ENCODE results near the gene ATP8B1. TPM values are rescaled to one million over a fixed set of nuclear protein-coding genes. Genes with fewer than 3 reads are reported as not detected.

Gene ATP8B1
- total RNA-seq, 1 donor, result 46.7 TPM

DNA sequence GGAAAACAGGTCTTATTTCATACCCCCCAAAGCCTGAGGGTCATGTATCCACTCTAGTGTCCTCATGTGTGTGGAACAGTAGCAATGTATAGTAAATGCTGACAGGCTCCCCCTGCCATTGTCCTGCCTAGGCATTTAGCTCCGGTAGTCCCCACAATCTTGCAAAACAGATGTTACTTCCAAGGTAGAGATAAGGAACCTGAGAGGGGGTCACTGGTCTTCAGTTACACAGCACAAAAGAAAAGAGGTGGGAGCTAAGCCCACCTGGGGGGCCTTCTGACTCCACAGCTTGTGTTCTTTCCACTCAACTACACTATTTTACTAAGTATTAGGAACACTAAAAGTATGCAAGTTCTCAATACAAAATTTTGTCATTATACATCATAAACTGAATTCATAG, 199.2 kb downstream of the ATP8B1 start:
- Histone ChIP-seq H3K9me3 (ENCODE audit: low read depth, low read length) (no peaks in the 10 kb centered on the region), H3K36me3 (ENCODE audit: insufficient read depth, low read length) (peaks cover 71% of the 10 kb centered on the region), H3K4me3 (ENCODE audit: insufficient read depth, low read length) (no peak overlapping the region), H4K20me1 (ENCODE audit: insufficient read depth, low read length) (no peaks in the 10 kb centered on the region), H3K27ac (ENCODE audit: low read depth, low read length) (no peak overlapping the region), H3K4me1 (ENCODE audit: insufficient read depth, low read length) (no peaks in the 10 kb centered on the region), H3K27me3 (ENCODE audit: insufficient read depth, low read length) (no peaks in the 10 kb centered on the region), H3K4me2 (ENCODE audit: insufficient read depth, low read length) (no peak overlapping the region), H3K79me2 (ENCODE audit: insufficient read depth, low read length) (no peaks in the 10 kb centered on the region), H2AFZ (ENCODE audit: low read length) (no peak overlapping the region)
- DNase-seq (ENCODE audit: insufficient read length, low spot score, missing footprints), result no peak
- TF ChIP-seq, protein P1, sequence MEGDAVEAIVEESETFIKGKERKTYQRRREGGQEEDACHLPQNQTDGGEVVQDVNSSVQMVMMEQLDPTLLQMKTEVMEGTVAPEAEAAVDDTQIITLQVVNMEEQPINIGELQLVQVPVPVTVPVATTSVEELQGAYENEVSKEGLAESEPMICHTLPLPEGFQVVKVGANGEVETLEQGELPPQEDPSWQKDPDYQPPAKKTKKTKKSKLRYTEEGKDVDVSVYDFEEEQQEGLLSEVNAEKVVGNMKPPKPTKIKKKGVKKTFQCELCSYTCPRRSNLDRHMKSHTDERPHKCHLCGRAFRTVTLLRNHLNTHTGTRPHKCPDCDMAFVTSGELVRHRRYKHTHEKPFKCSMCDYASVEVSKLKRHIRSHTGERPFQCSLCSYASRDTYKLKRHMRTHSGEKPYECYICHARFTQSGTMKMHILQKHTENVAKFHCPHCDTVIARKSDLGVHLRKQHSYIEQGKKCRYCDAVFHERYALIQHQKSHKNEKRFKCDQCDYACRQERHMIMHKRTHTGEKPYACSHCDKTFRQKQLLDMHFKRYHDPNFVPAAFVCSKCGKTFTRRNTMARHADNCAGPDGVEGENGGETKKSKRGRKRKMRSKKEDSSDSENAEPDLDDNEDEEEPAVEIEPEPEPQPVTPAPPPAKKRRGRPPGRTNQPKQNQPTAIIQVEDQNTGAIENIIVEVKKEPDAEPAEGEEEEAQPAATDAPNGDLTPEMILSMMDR (IDR thresholded peaks at IDR 0.05; ENCODE audit: extremely low read depth, low read depth, low read length), result no peak

Small RNA genes lying within 50 kb of the gene (small RNA-seq; reads per million reads assigned to genes)
- not detected for gene RNU6-742P

Other genes with a start within 250 kb of the ATP8B1 start
- 32.2 and 38.0 TPM in 2 replicates for gene FECH, start 216.6 kb downstream of the ATP8B1 start, total RNA-seq
- 190 and 222 TPM in 2 replicates for gene NARS1, start 181.5 kb downstream of the ATP8B1 start, total RNA-seq
- gene NEDD4L, start 240.9 kb upstream of the ATP8B1 start, total RNA-seq, result 20.3 and 30.0 TPM in 2 replicates